GM12892 (cell line): ENCODE measurements around the gene SERPINA9.

ENCODE experiments used
- DNase-seq: peaks from one replicate; pipeline ENCODE4 v3.0.0; 2011; ENCODE audit not compliant: insufficient read length
- FAIRE-seq: peaks from 2 replicates; lab custom pipeline; 2011; peaks lifted over from hg19 to GRCh38; lab: Jason Lieb, UNC
- POLR2A ChIP-seq: IDR thresholded peaks from 2 replicates; pipeline ENCODE4 v1.6.1; 2011; ENCODE audit warnings: low read depth, low read length, control low read depth
- POLR2AphosphoS5 ChIP-seq: IDR thresholded peaks from 2 replicates; pipeline ENCODE4 v1.6.1; 2011; ENCODE audit warnings: low read depth, low read length, control low read depth
- TAF1 ChIP-seq: IDR thresholded peaks from 2 replicates; pipeline ENCODE4 v1.6.1; 2011; ENCODE audit warnings: low read depth, mild to moderate bottlenecking, control low read depth, low read length, borderline replicate concordance

Gene SERPINA9

DNA sequence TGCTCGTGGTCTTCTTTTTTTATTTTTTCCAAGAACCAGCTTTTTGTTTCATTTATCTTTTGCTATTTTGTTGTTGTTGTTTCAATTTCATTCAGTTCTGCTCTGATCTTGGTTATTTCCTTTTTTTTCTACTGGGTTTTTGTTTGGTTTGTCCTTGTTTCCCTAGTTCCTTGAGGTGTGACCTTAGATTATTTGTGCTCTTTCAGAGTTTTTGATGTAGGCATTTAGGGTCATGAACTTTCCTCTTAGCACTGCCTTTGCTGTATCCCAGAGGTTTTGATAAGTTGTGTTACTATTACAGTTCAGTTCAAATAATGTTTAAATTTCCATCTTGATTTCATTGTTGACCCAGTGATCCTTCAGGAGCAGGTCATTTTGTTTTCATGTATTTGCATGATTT is 20.1 kb downstream of the SERPINA9 start:
- no peak for TF ChIP-seq POLR2A
- no peak for TF ChIP-seq TAF1
- no peak for TF ChIP-seq POLR2AphosphoS5
- FAIRE-seq, result no peak
- no peak for DNase-seq

DNA sequence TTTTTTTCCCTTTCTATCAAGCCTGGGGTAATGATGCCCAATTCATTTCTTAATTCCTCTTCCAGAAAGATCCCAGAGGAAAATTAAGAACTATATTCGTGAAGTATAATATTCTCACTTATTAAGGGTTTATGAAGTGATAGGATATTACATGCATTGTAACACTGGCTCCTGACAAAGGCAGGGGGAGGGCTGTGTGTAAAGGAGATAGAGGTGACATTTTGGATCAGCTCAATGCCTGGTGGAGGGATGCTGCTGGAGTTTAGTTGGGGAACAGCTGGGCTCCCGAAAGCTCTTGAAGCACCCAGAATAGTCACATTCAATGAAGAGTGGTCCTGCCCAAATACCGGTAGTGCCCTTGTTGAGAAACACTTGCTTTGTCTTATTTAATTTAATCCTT is 24.2 kb downstream of the SERPINA9 start:
- no peak for FAIRE-seq
- TF ChIP-seq TAF1 (no peak), POLR2A (no peak), POLR2AphosphoS5 (no peak)
- DNase-seq, result no peak

DNA sequence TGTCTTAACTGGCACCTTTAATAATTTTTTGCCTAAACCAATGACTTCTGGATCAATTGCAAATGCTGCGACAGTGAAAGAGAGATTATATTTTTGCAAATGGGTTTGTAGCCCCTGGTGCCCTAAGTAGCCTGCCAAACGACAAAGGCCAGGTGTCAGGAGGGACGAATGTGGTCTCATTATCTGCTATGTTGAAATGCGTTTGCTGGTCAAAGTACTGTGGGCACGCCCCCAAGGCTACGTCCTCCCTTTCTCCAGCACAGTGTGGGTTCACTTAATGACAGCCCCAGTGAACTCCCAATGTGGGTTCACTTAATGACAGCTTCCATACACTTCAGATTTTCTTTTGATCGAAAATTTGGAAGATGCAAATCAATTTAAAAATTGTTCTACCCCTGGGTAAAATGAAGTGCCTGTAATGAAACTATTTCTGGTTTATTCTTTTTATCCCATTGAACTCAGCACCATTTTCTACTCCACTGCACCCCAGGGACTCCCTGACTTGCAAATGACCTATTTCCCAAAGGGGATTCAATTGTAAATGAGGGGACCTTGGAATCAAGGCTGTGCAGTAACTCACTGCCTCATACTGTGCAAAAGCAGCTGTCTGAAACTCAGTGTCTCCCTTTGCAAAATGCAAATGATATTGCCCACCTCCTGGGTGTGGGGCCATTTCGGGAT is 24.8 kb downstream of the SERPINA9 start:
- FAIRE-seq (no peak), DNase-seq (no peak)
- TF ChIP-seq TAF1 (no peak), POLR2A (no peak), POLR2AphosphoS5 (no peak)

DNA sequence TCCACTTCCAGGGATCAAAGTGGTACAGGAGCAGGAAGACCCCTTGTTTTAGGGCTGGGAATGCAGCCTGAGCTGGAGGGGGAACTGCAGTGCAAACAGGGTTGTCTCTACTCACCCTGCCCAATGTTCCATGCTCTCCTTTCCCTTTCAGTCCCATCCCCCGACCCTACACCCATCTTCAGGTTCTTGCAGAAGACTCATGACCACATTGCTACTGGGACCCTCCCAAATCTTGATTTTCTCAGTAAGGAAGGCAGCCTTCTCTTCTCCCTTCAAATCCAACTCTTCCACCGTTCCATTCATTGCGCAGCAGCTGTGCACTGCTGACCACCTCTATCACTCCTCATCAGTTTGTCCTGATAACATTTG is 25.3 kb downstream of the SERPINA9 start:
- no peak for FAIRE-seq
- DNase-seq, result no peak
- no peak for TF ChIP-seq TAF1

DNA sequence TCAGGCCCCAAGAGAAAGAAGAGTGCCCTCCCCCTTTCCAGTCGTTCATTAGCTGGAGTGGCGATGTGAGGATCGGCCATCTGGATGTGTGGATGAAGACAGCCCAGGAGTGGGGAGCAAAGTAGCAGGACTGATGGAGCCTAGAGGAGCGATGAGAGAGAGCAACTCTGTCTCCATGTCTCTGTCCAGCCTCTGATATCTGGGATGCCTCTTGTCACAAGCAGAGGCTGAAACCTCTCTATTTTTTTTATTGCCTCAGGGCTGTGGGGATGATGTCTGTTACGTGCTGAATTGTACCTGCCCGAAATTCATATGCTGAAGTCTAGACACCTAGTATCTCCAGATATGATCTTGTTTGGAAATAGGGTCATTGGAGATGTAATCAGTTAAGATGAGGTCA is 26.1 kb downstream of the SERPINA9 start:
- TF ChIP-seq POLR2A, result no peak
- no peak for TF ChIP-seq TAF1
- no peak for TF ChIP-seq POLR2AphosphoS5
- FAIRE-seq, result no peak
- no peak for DNase-seq

DNA sequence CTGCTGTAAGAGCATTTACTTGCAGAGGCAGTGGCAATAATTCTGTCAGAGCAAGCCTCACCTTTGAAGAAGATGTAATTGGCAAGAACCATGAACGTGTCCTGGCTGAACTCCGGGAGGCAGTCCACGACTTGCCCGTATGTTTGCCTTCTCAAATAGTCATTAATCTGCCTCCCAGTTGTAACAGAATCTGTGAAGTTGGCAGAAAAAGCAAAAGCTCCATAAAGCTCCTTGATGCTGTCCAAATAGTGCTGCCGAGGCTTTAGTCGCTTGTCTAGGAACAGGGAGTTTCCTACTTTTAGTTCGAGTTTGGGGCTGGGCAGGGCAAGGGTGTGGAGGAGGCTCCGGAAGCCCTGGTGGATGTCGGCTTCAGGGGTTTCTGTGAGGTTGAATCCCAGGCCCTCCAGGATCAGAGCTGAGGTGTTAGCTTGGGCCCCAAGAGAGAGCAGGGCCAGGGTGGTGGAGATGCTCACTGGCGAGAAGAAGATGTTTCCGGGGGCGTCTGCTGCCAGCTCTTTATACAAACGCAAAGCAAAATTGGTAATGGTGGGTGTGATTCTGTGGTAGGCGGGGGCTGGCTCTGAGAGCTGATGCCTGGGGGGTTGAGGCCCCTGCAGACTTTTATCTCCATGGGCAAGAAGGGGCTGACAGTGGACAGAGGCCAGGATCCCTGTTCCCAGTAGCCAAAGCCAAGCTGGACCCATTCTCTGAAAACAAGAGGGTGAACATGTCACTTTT is 27.8 kb downstream of the SERPINA9 start:
- FAIRE-seq (no peak), DNase-seq (no peak)
- TF ChIP-seq POLR2AphosphoS5 (no peak), TAF1 (no peak)

DNA sequence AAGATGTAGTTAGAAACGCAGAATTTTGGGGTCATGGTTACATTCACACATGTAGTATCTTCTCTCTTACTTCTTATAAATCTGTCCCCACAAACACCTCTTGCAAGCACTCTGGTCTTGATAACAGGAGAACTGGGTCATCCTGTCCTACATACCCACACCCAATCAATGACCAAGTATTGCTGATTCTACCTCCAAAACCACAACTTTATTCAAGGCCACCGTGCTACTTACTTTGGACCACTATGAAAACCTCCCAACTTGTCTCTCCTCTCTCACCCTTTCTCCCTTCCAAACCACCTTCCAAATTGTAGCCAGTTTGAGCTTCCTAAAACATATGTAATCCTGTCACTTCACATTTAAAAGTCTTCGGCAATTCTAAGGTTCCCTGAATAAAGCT is 28.8 kb downstream of the SERPINA9 start:
- DNase-seq, result no peak
- FAIRE-seq, result no peak
- TF ChIP-seq POLR2AphosphoS5 (no peak), POLR2A (no peak), TAF1 (no peak)

DNA sequence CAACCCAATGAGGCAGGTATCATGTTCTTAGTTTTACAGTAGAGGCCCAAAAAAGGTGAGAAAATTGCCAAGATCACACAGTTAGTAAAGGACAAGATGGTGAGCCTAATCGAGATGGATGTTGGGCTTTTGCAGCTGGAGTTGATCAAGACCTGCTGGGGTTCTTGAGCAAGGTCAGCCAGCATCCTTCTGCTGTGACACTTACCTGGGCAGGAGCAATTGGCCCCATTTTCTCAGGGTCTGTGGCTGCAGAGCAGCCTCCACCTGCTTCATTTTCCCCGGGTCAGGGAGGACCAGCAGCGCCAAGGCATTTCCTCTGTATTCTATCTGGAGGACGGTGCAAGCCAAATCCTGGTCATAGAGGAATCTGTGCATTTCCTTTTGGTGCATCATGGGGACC is 29.9 kb downstream of the SERPINA9 start:
- no peak for TF ChIP-seq POLR2A
- FAIRE-seq, result no peak

DNA sequence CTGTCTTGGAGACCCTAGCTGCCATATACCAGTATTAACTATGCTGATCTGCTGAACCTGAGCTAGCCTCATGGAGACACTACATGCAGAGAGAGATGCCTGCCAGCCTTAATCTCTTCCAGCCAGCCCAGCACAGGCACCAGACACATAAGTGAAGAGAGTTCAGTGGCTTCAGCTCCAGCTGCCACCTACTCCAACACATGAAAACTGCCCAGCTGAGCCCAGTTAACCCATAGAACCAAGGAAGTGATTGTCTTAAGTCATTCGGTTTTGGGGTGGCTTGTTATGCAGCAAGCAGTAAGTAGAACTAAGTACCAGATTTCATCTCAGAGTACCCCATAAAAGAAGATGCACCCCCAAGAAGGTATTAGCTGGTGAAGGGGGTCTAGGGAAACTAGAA is 31.0 kb downstream of the SERPINA9 start:
- no peak for TF ChIP-seq TAF1
- FAIRE-seq (no peak), DNase-seq (no peak)

More for the DNA sequence above, 29.9 kb downstream of the SERPINA9 start:
- DNase-seq, result no peak

DNA sequence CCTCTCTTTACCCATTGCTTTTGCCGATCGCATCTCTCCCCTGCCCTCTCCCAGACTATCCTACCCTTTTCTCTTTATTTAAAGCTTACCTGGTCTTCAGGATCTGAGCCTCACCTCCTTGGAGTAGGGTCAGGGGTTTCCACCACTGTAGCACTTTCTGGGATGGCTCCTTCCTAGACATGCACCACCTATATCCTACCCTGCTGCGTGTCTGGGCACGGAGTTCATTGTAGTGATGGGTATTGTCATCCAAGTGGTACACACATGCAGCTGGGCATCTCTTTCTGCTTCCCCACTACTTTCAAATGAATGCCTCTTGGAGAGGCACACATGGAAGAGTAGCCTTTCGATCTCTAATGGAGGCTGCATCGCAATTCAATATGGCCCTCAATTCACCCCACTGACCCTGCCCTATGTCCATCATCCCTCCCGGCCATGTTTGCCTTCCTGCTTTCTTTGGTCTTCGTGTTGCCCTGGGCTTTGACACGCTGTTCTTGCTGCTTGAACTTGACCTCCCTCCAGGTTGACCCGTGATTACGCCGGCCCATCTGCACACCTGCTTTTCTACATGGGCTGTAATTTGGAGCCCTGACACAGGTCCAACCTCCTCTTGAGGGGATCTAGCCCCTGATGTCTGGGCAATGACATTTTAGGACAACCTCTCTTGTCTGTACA is 34.3 kb downstream of the SERPINA9 start:
- DNase-seq, result no peak
- FAIRE-seq, result no peak
- TF ChIP-seq TAF1 (no peak), POLR2A (no peak), POLR2AphosphoS5 (no peak)

DNA sequence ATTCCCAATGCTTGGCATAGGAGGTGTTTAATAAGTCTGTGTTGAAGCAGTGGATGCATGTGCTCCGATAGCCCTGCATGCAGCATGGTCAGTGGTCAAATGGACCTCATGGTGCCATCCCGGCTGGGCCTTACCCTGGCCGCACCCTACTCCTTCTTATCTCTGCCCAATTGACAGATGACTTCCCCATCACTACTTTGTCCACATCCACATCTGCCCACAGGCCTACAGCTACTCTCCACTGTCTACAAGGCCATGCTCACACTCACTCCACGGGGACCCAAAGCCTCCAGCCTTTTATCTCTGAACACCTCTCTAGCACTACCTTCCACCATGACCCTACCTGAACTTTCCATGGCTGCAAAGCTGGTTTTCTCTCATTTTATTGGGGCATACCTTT is 34.9 kb downstream of the SERPINA9 start:
- TF ChIP-seq TAF1, result no peak
- no peak for TF ChIP-seq POLR2A
- no peak for TF ChIP-seq POLR2AphosphoS5
- FAIRE-seq (no peak), DNase-seq (no peak)

DNA sequence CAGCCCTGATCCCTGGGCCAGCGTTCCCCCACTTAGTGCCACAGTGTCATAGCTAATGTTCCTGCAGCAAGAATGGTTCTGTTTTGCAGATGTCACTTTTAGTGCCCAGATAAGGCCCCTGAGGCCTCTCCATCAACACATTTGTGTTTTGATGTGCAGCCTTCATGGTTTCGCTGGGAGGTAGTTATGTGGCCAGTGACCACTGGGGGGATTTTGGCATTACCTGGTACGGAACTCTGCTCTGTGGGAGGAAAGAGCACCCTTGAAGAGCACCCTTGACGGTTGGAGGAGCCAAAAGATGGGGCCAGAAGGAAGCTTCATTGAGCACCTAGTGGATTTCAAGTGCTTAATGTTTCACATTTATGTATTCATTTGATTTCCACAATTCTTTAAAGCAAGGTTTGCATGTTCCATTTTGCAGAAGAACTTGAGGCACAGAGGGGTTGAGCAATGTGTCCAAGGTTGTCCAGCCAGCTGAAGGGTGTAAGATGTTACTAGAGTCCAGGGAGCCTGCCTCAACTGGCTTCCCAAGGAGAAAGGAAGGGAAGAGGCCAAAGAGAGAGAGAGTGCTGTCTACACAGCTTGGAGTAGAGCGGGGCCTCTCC is 36.4 kb downstream of the SERPINA9 start:
- no peak for FAIRE-seq
- TF ChIP-seq TAF1 (no peak), POLR2A (no peak), POLR2AphosphoS5 (no peak)
- DNase-seq, result no peak
